ENCODE results near the gene PPP1R13B.

DNA sequence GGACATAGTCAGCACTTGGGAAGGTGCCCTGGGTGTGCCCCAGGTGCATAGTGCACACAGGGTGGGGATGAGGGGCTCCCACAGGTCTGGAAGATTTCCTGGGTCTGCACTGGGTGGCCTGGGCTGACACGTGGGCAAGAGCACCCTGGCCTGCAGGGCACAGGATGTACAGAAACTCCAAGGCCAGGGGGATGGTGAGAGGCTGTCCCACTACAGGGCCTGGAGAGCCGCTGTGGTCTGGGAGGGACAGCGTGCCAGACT lies 35.8 kb upstream of the PPP1R13B start:
- TF ChIP-seq, protein P1, sequence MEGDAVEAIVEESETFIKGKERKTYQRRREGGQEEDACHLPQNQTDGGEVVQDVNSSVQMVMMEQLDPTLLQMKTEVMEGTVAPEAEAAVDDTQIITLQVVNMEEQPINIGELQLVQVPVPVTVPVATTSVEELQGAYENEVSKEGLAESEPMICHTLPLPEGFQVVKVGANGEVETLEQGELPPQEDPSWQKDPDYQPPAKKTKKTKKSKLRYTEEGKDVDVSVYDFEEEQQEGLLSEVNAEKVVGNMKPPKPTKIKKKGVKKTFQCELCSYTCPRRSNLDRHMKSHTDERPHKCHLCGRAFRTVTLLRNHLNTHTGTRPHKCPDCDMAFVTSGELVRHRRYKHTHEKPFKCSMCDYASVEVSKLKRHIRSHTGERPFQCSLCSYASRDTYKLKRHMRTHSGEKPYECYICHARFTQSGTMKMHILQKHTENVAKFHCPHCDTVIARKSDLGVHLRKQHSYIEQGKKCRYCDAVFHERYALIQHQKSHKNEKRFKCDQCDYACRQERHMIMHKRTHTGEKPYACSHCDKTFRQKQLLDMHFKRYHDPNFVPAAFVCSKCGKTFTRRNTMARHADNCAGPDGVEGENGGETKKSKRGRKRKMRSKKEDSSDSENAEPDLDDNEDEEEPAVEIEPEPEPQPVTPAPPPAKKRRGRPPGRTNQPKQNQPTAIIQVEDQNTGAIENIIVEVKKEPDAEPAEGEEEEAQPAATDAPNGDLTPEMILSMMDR (IDR thresholded peaks at IDR 0.05; ENCODE audit: low read depth, low read length) = no peak
- TF ChIP-seq POLR2A (IDR thresholded peaks at IDR 0.05; ENCODE audit: extremely low read depth, insufficient read length) = no peak
- no peak for TF ChIP-seq MYC (IDR thresholded peaks at IDR 0.05; ENCODE audit: low read depth, low read length)

All from NB4 (cell line).